GM12878 (cell line): ENCODE measurements around the gene PLG.

ENCODE experiments used
- CTCF ChIP-seq, 3 experiments: IDR thresholded peaks in 2 of 3; conservative IDR thresholded peaks in 1 of 3; 2 replicates each; pipeline ENCODE4 v1.5.1; 2011; ENCODE audit warnings: low read depth in 3 of 3, low read length in 3 of 3, mild to moderate bottlenecking in 3 of 3, control low read depth in 2 of 3, moderate library complexity in 2 of 3, inconsistent platforms in 1 of 3, mixed read lengths in 1 of 3; ENCODE audit not compliant: control insufficient read depth in 2 of 3, insufficient read depth in 1 of 3; ENCODE audit errors: extremely low read depth in 1 of 3
- NFYA ChIP-seq: IDR thresholded peaks from 2 replicates; pipeline ENCODE4 v1.6.1; 2011; ENCODE audit warnings: low read depth, mild to moderate bottlenecking, low read length, improper control_type of control experiment, borderline replicate concordance
- NKRF ChIP-seq: fragments of 450-650 bp; conservative IDR thresholded peaks from 2 replicates; pipeline ENCODE4 v1.6.1; 2017; ENCODE audit warnings: mild to moderate bottlenecking, moderate library complexity
- SRF ChIP-seq, 2 experiments: IDR thresholded peaks; 2 replicates each; pipeline ENCODE4 v1.6.1; 2011; ENCODE audit warnings: low read depth in 2 of 2, low read length in 2 of 2, mild to moderate bottlenecking in 1 of 2, moderate library complexity in 1 of 2
- YY1 ChIP-seq: IDR thresholded peaks from 2 replicates; pipeline ENCODE4 v1.6.1; 2011; ENCODE audit warnings: low read depth, mild to moderate bottlenecking, low read length

GRCh38 chr6:160662842-160663241 is 39.2 kb upstream of the PLG start:
- TF ChIP-seq NFYA: no peak
- TF ChIP-seq CTCF (IDR thresholded peaks at IDR 0.05 in 2 of 3, conservative IDR thresholded peaks at IDR 0.05 in 1 of 3; ENCODE audit: control insufficient read depth in 2 of 3, extremely low read depth in 1 of 3, insufficient read depth in 1 of 3, low read depth in 3 of 3, low read length in 3 of 3): no peak
- TF ChIP-seq NKRF: no peak
- TF ChIP-seq SRF (IDR thresholded peaks at IDR 0.05; ENCODE audit: low read depth in 2 of 2, low read length in 2 of 2): no peak
- TF ChIP-seq YY1: no peak
